NCI-H2227 (cell line): ENCODE measurements around the gene CA5A.
A peak's percentile ranks its signal among the peaks of the same experiment; 100 is the strongest.
"Not testable (repeated sequence)": the region's sequence is repeated elsewhere in the genome, so short reads cannot be mapped to it uniquely, and the experiment has no call there.

Source experiments
- DNase-seq: peaks from one replicate; lab custom pipeline; 2025; ENCODE audit not compliant: unreplicated experiment; lab: John Stamatoyannopoulos, UW

CA5A gene

DNA sequence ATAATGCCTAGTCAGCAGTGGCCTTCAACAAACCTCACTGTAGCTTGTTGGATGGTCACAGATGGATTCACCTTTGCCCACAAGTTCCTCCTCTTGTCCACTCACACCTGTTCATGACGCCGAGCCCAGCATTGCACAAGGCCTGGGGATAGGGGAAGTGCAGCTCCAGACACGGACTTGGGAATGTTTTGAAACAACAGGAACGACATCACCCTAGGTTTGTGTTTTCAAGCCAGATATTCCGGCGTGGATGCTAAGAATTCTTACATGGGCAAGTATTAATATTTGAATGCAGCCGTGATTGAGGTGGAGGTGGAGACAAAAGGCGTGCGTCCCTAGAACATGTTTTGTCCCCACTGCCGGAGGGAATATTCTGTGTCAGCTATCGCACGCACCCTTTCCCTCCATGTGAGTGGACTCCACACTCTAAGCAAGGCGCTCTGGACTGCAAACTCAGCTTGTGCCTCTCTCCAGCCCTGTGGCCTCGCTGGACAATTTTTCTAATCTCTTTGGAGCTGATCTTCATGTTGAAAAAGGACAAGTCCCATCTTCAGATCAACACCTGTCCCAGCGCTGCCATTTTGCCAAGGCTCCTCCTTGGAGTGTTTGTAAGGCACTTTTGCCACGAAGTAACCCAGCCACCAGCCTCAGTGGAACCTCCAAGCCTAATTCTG lies 12.9 kb upstream of the CA5A start:
- DNase-seq: no peak

DNA sequence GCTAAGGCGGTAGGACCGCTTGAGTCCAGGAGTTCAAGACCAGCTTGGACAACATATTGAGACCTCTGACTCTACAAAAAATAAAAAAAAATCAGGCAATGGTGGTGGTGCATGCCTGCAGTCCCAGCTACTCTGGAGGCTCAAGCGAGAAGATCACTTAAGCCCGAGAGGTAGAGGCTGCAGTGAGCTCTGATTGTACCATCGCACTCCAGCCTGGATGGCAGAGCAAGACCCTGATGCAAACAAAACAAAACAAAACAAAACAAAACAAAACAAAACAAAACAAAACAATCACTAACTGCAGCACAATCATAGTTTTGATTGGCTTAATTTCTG lies 12.4 kb upstream of the CA5A start:
- DNase-seq: no peak

DNA sequence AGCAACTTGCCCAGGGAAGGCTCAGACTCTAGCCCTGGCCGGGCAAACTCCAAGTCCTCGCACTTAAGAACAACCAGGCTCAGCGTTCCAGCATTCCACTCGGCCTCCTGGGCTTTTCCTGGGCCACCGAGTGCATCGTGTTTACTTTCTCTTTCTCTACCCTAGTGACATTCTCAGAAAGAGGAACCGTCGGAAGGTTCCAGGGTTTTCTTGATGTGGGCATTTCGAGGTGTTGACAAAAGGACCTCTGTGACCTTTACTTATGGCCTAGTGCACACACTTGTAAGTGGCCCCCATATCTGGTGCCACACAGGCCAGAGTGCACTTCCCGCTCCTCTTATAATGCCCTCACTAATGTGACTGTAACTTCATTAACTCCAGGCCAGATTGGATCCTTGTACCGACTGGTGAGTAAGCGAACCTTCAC lies 11.8 kb upstream of the CA5A start:
- DNase-seq: no peak

DNA sequence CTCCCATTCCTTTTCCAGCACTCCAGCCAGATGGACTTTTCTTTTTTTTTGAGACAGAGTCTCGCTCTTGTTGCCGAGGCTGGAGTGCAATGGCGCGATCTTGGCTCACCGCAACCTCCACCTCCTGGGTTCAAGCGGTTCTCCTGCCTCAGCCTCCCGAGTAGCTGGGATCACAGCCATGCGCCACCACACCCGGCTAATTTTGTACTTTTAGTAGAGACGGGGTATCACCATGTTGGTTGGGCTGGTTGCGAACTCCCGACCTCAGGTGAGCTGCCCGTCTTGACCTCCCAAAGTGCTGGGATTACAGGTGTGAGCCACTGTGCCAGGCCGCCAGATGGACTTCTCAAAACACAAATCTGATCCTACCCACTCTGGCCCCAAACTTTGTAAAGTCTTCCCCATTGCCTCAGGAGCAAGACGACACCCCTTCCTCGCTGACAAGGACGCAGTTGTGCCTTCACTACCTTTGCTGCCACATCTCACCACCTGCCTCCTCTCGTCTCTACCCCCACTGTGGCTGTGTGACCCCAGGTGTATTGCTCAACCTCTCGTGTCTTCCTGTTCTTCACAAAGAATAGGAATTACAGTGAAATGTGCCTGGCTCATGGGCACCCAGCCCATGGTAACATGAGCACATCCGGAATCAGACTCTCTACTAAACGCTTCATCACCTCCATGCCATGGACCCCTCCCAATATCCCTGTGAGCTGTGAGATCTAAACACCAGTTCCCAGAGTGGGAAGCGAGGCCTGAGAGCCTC lies 11.2 kb upstream of the CA5A start:
- no peak for DNase-seq

DNA sequence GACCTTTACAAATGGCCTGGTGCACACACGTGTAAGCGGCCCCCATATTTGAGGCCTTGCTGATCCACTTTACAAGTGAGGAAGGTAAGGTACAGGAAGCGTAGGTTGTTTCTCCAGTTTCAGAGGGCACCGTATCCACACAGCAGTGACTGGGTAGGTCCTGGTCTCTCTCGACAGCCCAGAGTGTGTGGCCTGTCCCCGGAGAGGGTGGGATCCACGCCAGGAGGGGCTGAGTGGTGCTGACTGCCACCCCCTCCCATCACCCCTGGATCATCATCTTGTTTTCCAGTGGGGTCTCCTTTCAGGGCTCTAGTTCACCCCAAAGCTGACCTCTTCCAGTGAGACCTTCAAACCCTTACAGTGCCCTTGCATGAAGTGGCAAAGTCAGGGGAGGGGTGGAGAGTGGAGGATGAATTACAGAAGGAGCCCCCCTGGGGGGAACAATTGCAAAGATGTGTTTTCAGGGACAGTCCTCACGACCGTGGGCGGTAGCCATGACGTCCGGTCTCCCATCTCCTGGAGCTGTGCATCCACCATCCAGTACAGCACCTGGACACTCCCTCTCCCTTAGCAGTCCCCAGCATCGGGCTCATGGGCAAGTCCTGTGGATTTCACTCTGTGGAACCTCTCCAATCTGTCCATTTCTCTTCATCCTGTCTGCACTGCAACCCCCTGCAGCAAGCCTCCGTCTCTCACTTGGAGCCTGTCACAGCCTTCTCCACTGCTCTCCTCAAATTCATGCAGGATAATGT lies 10.4 kb upstream of the CA5A start:
- no peak for DNase-seq

DNA sequence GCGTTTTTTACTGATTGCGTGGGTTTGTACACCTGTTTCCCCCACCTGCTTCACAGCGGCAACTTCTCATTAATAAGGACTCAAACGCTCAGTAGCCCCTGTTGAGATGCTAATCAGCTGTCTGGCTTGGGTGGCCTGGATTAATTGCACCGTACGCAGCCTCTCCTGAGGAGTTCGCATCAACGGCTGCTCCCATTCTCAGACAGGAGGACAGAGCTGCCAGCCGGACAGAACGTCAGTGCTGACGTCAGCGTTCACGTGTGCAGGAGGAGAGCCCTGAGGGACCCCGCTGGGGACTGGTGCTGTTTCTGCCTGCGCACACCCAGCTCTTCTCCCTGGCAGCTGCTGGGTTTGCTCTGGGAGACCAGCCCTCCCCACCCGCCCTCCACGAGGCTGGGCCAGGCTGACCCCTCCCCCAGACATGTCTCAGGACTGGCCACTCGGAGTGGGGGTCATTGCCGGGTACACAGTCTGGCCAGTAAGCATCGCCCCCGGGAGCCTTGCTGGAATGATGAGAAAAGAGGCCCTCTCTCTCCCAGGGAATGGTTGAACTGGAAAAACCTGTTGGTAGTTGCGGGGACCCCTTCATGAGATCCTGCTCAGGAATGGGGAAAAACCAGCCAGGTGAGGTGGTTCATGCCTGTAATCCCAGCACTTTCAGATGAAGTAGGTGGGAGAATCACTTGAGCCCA lies 9.2 kb upstream of the CA5A start:
- DNase-seq: peak; percentile 88

DNA sequence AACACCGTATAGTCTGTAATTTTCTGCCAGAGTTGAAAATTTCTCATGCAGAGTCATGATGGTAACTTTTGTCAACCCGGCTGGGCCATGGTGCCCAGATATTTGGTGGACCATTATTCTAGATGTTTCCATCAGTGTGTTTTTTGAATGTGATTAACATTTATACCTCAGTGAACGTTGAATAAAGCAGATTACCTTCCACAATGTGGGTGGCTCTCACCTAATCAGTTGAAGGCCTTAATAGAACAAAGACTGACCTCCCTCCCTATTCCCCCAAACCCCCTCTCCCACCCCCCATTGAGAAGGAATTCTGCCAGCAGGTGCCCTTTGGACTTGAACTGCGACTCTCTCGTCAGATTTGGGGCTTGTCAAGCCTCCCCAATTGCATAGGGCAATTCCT lies 6.4 kb upstream of the CA5A start:
- no peak for DNase-seq

DNA sequence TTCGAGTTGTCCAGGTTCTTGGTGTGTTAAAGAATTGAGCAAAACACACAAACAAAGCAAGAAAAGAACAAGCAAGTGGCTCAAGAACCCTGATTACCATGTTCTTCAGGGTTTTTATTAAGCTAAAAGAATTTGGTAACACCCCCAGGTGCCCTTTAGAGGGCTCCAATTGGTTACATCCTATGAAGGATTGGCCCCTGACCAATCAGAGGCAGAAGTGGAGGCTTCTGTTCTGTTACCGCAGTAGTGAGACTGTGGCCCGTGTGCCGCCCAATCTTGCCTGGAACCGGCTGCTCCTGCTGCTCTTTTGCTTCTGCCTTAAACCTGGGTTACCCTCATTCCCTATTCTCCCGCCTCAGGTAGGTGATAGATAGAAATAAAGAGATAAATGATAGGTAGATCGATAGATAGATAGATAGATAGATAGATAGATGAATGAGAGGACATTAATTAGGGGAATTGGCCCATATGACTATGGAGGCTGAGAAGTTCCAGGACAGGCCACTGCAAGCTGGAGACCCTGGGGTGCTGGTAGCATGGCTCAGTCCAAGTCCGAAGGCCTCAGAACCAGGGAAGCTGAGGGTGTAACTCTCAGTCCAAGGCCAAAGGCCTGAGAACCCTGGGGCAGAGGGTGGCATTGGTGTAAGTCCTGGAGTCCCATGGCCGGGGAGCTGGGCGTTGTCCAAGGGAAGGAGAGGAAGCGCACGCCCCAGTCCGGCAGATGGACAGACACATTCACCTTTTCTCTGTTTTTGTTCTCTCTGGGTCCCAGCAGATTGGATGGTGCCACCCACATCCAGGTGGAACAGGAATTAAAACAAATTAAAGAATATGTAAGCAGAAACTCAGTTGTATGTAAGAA lies 3.5 kb upstream of the CA5A start:
- no peak for DNase-seq

DNA sequence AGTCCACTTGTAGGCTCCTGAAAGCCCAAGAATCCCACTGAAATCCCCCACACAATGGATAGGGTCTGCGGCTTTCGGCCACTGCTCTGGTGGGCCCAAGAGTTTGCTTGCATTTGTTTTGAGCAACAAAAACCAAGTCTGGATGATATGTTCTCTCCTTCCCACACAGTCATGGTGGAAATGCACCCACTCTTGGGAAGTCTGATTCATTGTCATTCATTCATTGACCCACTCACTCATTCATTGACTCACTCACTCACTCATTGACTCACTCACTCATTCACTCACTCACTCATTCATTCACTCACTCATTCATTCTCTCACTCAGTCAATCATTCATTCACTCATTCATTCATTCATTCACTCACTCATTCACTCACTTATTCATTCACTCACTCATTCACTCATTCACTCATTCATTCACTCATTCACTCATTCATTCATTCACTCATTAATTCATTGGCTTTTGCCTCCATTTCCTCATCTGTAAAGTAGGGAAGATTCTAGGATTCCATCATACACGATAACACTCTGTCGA lies 2.2 kb upstream of the CA5A start:
- DNase-seq: no peak

DNA sequence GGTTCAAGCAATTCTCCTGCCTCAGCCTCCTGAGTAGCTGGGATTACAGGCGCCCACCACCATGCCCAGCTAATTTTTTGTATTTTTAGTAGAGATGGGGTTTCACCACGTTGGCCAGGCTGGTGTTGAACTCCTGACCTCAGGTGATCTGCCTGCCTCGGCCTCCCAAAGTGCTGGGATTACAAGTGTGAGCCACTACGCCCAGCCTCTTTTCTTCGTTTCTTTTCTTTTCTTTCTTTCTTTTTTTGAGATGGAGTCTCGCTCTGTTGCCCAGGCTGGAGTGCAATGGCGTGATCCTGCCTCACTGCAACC lies 858 bp upstream of the CA5A start:
- DNase-seq: not testable (repeated sequence)

DNA sequence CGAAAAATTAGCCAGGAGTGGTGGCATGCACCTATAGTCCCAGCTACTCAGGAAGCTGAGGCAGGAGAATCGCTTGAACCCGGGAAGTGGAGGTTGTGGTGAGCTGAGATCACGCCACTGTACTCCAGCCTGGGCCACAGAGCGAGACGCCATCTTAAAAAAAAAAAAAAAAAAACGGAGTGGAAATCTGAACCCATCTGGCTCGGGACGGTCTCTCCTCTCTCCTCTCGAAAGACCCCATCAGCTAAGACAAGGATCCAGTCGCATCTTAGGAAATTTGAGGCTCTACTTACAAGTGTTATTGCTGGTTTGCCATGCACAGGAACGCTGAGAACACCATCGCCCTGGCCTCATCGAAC lies 334 bp downstream of the CA5A start:
- not testable (repeated sequence) for DNase-seq

DNA sequence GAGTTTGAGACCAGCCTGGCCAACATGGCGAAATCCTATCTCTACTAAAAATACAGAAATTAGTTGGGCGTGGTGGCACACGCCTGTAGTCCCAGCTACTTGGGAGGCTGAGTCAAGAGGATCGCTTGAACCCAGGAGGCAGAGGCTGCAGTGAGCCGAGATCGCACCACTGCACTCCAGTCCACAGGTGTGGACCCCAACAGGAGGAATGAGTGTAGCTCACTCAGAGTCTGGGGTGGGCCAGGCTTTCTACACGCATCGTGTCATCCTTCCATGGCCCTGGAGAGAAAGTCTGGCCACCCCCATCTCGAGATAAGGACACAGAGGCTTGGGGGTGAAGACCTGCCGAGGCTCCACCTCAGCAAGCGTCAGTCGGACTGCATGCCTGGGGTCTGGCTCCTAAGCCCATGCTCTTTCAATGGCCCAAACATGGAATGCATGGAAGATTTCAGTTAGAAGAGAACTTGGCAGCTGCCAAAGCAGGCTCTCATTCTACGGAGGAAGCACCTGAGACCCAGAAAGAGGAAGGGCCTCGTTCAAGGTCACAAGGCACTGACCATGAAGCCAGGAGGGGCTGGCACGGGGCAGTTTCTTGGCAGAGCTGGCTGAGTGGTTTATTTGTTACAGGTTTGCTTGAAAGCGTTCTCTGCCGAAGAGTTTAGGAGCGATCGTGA lies 1.4 kb downstream of the CA5A start:
- not testable (repeated sequence) for DNase-seq

DNA sequence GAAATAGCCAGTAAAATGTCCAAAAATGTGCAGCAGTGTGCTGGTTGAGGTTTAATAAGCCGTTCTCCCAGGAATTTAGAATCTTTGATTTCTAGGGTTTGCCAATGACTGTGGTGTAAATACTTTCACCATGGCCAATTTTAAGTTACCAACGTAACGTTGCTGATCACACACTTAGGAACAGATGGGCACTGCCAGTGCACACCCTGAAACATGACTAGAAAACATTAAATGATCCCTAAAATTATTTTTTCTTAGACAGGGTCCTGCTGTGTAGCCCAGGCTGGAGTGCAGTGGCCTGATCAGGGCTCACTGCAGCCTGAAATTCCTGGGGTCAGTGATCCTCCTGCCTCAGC lies 3.2 kb downstream of the CA5A start:
- DNase-seq: no peak

DNA sequence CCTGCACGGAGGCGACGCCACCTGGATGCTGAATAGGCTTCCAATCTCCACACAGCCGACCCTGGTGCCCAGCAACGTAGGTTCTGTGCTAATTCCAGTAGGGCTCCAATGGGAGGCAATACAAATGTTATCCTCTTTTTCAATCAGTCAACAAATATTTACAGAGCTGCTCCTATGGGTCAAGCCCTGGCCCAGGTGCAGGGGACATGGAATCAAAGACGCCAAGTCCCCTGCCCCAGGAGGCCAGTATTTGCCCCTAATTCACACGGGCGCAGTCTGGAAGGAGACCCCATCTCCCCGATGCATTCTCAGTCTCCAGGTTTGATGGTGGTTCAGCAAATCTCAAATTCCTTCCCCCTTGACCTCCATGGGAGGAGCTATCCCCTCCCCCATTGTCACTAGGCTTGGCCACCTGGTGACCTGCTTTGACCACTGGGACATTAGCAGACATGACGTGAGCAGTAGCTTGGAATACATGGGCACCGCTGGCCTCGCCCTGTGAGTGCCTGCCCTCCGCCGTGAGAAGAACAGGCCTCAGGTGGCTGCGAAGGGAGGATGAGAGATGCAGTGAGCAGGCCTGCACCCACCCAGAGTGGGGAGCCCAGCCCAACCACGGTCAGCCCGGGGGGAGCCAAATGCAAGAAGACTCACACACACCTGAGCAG lies 3.7 kb downstream of the CA5A start:
- not testable (repeated sequence) for DNase-seq

DNA sequence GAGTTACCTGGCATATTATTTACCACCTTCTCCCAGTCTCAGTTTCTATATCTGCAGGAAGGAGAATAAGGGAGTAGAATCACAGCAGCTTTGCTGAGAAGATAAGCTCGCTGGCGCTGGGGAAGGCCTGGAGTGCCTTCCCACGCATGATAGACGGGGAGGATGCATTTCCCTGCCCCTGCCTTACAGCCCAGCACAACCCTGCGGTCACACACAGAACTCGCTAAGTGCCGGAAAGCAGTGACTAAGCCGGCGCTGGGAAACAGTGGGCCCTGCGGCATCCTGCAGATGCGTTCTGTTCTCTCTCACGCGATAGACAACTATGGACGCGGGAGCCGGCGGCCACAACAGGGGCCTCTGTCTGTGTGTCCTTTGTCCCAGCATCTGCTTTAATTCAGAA lies 4.8 kb downstream of the CA5A start:
- DNase-seq: no peak

DNA sequence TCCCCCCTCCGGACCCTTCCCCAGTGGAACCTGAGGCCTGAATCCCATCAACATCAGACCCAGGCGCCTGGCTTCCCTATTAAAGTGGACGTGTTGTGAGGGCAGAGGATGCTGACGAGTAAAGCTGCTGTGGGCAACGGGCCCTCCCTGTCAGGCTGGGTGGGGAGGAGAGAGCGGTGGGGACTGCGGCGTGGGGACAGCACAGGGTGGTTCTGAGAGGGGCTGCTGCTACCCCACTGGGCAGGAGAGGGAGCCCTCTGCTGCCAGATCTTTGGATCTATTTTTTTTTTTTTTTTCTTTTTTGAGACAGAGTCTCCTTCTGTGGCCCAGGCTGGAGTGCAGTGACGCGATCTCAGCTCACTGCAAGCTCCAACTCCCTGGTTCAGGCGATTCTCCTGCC lies 5.9 kb downstream of the CA5A start:
- no peak for DNase-seq

DNA sequence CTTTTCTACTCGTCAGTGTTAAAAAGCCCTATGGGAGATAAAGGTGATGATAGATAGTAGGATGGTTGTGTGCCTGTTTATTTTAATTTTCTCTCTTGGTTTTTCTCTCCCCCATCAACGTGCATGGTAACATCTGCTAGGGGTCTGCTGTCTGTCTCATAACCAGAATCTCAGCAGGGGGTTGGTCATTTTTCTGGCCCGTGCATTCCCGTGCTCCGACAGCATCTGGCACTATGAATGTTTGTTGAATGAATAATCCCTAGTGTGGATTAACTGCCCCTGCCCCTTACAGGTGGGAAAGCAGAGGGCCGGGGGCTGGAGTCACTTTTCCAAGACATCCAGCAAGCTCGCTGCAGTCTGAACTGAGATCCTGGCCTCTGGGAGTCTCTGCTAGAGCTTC lies 6.3 kb downstream of the CA5A start:
- no peak for DNase-seq

DNA sequence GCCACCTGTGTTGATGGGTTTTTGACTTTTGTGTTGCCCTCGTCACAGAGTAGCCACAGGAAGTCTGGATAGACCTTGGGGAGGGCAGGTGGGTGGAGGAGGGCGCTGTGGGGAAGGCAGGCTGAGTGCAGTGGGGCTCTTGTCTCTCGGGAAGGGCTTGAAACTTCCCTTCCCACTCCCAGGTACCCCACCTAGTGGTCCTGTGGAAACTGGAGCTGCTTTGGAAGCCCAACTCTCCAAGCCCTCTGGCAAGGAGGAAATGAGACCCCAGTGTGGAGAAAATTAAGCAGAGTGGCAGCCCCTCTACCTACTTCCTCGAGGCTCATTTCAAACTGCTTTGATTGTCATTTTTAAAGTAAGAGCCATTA lies 9.2 kb downstream of the CA5A start:
- DNase-seq: no peak

DNA sequence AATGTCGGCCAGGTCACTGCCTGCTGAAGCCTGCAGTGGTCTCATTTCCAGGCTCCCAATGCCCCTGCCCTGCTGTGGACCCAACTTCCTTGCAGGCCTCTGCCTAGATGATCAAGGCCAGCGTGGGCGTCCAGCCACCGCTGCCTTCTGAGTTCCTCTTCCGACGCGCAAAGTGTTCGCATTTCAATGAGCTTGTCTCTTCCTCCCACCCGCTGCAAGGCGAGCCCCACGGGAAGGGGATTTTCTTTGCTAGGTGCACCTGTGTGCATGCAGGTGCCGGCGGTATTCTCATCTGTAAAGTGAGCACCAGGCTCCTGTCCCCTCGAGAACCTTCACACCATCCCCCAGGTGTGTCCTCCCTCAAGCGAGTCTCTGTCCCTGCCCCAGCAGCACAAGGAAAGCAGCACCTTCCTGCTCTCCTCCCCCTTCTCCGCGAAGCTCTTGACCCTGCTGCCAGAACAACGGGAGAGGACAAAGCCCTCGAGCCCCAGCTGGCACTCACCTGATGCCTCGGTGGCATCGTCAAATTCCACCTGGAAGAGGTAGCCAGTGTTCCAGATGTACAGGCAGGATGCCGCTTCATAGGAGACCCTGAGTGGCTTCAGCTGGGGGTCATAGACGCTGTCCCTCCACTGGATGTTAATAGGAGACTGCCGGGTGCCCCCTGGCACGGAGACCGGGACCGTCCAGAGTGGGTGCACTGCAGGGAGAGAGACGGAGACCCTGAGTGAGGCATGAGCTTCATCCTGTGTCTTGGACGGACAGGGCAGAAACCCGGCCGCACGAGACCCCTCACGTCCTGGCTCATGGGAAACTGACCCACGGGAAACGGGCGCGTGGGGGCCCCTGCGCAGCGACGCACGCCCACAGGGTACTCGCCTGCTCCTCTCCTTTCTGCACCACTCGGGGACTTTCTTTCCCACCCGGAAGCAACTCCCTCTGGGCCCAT lies 9.8 kb downstream of the CA5A start:
- DNase-seq: no peak
